PC-3 (cell line): ENCODE measurements around the gene FOXO3B. TPM values are rescaled to one million over a fixed set of nuclear protein-coding genes. Genes with fewer than 3 reads are reported as not detected.
A peak's percentile ranks its signal among the peaks of the same experiment; 100 is the strongest.
"Not testable (repeated sequence)": the region's sequence is repeated elsewhere in the genome, so short reads cannot be mapped to it uniquely, and the experiment has no call there.

Source experiments
- ATAC-seq: fragments of 200-7000 bp; cut with Tn5 transposase; 2 replicates; pipeline ENCODE4 v1.9.1; 2020; ENCODE audit warnings: mild to moderate bottlenecking, moderate library complexity
- BruUV-seq: library from RNA; stranded (reverse); fragments of 400-500 nt; replicated peaks from 2 replicates; lab custom pipeline; 2021; lab: Mats Ljungman, UMichigan
- CTCF ChIA-PET: fragments of 300-600 bp; sonication (Branson Sonifier 250); formaldehyde crosslinking; loops from one replicate; lab custom pipeline; 2022; ENCODE audit warnings: antibody characterized with exemption; lab: Charles Lee
- POLR2A ChIA-PET: fragments of 300-600 bp; sonication (Branson Sonifier 250); formaldehyde crosslinking; loops from one replicate; lab custom pipeline; 2022; ENCODE audit warnings: antibody characterized with exemption; ENCODE audit not compliant: unreplicated experiment; lab: Charles Lee
- DNase-seq: peaks from one replicate; pipeline ENCODE4 v3.0.0-alpha.2; 2015
- H2AFZ ChIP-seq: fragments of 300-600 bp; sonication (generic); 2 replicates; pipeline ENCODE4 v1.6.0; 2016; ENCODE audit warnings: antibody characterized with exemption, low read length
- H3F3A ChIP-seq: fragments of 300-600 bp; sonication (generic); one replicate; pipeline ENCODE4 v1.6.0; 2017; ENCODE audit warnings: antibody characterized with exemption, low read length, control low read depth, mild to moderate bottlenecking; ENCODE audit not compliant: unreplicated experiment
- H3K27ac ChIP-seq: fragments of 300-600 bp; sonication (generic); 2 replicates; pipeline ENCODE4 v1.5.1; 2016; ENCODE audit warnings: mild to moderate bottlenecking, low read length
- H3K27me3 ChIP-seq: fragments of 300-600 bp; sonication (generic); 2 replicates; pipeline ENCODE4 v1.6.1; 2016; ENCODE audit warnings: low read length, mixed read lengths
- H3K36me3 ChIP-seq: fragments of 300-600 bp; sonication (generic); 2 replicates; pipeline ENCODE4 v1.6.1; 2016; ENCODE audit warnings: low read depth, mixed run types, low read length, mixed read lengths
- H3K4me1 ChIP-seq: fragments of 300-600 bp; sonication (generic); 2 replicates; pipeline ENCODE4 v1.5.1; 2016; ENCODE audit warnings: low read length; ENCODE audit not compliant: insufficient read depth
- H3K4me2 ChIP-seq: fragments of 300-600 bp; sonication (generic); 2 replicates; pipeline ENCODE4 v1.6.0; 2016; ENCODE audit warnings: low read length
- H3K4me3 ChIP-seq: fragments of 300-600 bp; sonication (generic); 2 replicates; pipeline ENCODE4 v1.5.1; 2016; ENCODE audit warnings: mild to moderate bottlenecking, low read length, mixed read lengths
- H3K79me2 ChIP-seq: fragments of 300-600 bp; sonication (generic); 2 replicates; pipeline ENCODE4 v1.6.1; 2017; ENCODE audit warnings: low read length, mixed read lengths
- H3K9ac ChIP-seq: fragments of 300-600 bp; sonication (generic); 2 replicates; pipeline ENCODE4 v1.6.0; 2016; ENCODE audit warnings: mild to moderate bottlenecking, low read length
- H3K9me2 ChIP-seq: fragments of 300-600 bp; sonication (generic); replicated peaks from 2 replicates; pipeline ENCODE4 v1.6.1; 2016; ENCODE audit warnings: mixed run types, low read length, mixed read lengths
- H3K9me3 ChIP-seq: fragments of 300-600 bp; sonication (generic); 2 replicates; pipeline ENCODE4 v1.6.1; 2016; ENCODE audit warnings: low read length, mixed read lengths
- H4K20me1 ChIP-seq: fragments of 300-600 bp; sonication (generic); 2 replicates; pipeline ENCODE4 v1.6.1; 2016; ENCODE audit warnings: low read length, mixed read lengths
- intact Hi-C: fragments of 100-400 bp; cut with micrococcal nuclease; formaldehyde crosslinking; loops from 2 replicates; pipeline ENCODE4 v1.9.0; 2023
- total RNA-seq: library from RNA; depleted of rRNA; stranded (reverse); fragments of >200 nt; gene quantifications from 2 replicates; pipeline ENCODE4 v1.2.3, GENCODE V29; 2014

The FOXO3B gene
- total RNA-seq, 1 experiment from 2014 or later = 3.5 TPM

DNA sequence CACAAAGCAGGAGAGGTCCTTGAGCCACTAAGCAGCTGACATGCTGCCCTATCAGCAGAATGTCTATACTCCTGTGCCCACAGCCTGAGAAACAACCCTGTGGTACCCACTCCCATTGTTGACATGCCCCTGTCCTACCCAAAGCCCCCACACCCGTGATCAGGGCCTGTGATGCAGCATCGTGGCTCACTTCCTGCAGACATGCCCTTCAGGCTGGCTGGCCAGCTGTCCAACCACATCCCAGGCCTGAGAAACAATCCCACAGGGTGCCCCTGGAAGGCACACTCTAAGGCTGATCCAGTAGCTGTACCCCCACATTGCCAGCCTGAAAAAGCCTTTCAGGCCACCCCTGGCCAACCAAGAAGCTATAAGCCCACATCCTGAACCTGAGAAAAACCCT lies 13.0 kb upstream of the FOXO3B start:
- H3K9ac ChIP-seq, BruUV-seq, POLR2A ChIA-PET, CTCF ChIA-PET, H3K4me3 ChIP-seq, H3K79me2 ChIP-seq, H2AFZ ChIP-seq, H3K9me2 ChIP-seq, H3K4me1 ChIP-seq, H3F3A ChIP-seq, H3K27me3 ChIP-seq, H3K4me2 ChIP-seq, ATAC-seq, H3K9me3 ChIP-seq, intact Hi-C loops, DNase-seq, H4K20me1 ChIP-seq, H3K36me3 ChIP-seq, H3K27ac ChIP-seq: not testable (repeated sequence)

DNA sequence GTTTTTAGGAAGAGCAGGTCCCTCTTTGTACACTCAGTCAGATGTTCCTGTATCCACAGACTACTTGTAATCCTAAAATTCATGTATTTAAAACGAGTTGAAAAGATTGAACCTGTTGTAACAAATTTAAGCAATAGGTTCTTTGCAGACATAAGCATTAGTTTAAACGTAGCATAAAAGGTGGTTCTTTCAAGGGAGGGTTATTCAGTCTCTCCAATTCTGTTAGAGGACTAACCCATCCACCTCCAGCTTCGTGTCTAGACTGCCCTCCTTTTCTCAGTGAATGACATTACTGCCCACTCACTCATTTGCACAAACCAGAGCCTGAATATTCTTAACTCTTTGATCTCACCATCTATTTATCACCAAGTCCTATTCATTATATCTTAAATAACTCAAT lies 554 bp upstream of the FOXO3B start:
- H4K20me1 ChIP-seq, H3K9me3 ChIP-seq, H3K27ac ChIP-seq, BruUV-seq, H3K4me3 ChIP-seq, H3K27me3 ChIP-seq, CTCF ChIA-PET, POLR2A ChIA-PET, DNase-seq, H3F3A ChIP-seq, intact Hi-C loops, H3K4me1 ChIP-seq, H3K36me3 ChIP-seq, H3K79me2 ChIP-seq, H3K9ac ChIP-seq, H3K9me2 ChIP-seq: not testable (repeated sequence)
- peak overlapping the region; percentile 38; the same call in 1 of the 2 replicates for H2AFZ ChIP-seq
- peak overlapping the region; percentile 48 for H3K4me2 ChIP-seq
- ATAC-seq = peak; percentile 53

DNA sequence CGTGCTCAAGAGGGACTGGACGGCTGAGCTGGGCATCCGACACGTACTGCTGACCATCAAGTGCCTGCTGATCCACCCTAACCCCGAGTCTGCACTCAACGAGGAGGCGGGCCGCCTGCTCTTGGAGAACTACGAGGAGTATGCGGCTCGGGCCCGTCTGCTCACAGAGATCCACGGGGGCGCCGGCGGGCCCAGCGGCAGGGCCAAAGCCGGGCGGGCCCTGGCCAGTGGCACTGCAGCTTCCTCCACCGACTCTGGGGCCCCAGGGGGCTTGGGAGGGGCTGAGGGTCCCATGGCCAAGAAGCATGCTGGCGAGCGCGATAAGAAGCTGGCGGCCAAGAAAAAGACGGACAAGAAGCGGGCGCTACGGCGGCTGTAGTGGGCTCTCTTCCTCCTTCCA lies 4.7 kb downstream of the FOXO3B start:
- H3F3A ChIP-seq, H3K4me1 ChIP-seq, intact Hi-C loops, BruUV-seq, H3K9me2 ChIP-seq, ATAC-seq, H3K9ac ChIP-seq, H4K20me1 ChIP-seq, H3K9me3 ChIP-seq, H3K36me3 ChIP-seq, H3K4me2 ChIP-seq, POLR2A ChIA-PET, H3K27ac ChIP-seq, H3K27me3 ChIP-seq, CTCF ChIA-PET, DNase-seq, H2AFZ ChIP-seq, H3K79me2 ChIP-seq, H3K4me3 ChIP-seq: not testable (repeated sequence)

DNA sequence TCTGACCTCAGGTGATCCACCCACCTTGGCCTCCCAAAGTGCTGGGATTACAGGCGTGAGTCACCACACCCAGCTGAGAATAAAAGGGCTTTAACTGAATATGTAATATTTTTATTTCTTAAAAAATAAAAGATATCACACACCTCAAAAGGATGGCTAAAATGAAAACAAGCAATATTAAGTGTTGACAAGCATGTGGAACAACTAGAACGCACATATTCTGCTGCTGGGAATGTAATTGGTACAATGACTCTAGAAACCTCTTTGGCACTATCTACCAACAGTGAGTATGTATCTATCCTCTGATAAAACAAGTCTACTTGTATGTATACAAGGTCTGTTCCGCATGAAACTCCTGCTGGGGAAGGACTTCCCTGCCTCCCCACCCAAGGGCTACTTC lies 5.2 kb downstream of the FOXO3B start:
- H3K27me3 ChIP-seq, H3K4me2 ChIP-seq, ATAC-seq, BruUV-seq, H3K9me3 ChIP-seq, H3K4me3 ChIP-seq, H3K9me2 ChIP-seq, CTCF ChIA-PET, H3K36me3 ChIP-seq, H3F3A ChIP-seq, POLR2A ChIA-PET, H3K9ac ChIP-seq, H4K20me1 ChIP-seq, H3K27ac ChIP-seq, H3K79me2 ChIP-seq, H3K4me1 ChIP-seq, DNase-seq, H2AFZ ChIP-seq, intact Hi-C loops: not testable (repeated sequence)

DNA sequence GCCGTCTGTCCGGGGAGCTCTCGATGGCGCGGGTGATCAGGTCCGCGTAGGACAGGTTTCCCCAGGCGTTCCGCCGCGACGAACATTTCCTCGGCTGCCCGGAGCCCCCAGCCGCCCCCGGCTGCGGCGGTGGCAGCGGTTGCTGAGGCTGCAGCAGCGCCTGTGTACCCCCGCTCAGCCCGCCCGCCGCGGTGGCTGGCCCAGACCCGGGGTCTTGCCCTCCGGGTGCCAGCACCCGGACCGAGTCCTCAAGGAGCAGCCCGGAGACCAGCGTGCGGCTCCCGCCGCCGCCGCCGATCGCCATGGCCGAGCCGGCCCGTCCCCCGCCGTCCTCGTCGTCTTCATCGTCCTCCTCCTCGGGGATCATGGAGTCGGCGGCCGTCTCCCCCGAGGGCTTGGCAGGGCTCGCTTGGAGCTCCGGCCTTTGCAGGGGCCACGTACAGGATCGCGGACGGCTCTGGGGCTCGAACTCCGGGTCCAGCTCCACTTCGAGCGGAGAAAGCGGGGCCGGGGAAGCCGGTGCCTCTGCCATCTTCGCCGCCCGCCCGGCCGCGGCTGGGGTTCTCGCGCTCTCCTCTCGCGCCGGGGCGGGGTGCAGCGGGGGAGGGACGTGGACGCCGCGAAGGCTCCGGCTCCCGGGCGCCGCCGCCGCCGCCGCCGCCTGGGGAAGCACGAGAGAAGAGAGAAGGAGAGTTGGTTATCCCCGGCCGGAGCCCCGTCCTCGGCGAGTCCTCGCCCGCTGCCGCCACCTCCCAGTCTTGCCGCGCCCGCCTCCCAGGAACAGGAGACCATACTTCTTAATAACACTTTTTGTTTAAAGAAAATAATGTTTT lies 9.5 kb downstream of the FOXO3B start:
- H3K4me3 ChIP-seq, H3K9ac ChIP-seq, DNase-seq, H3K9me3 ChIP-seq, intact Hi-C loops, POLR2A ChIA-PET, H3F3A ChIP-seq, H2AFZ ChIP-seq, H3K4me2 ChIP-seq, BruUV-seq, H3K27ac ChIP-seq, H3K36me3 ChIP-seq, CTCF ChIA-PET, H3K9me2 ChIP-seq, ATAC-seq, H3K27me3 ChIP-seq, H4K20me1 ChIP-seq, H3K4me1 ChIP-seq, H3K79me2 ChIP-seq: not testable (repeated sequence)

DNA sequence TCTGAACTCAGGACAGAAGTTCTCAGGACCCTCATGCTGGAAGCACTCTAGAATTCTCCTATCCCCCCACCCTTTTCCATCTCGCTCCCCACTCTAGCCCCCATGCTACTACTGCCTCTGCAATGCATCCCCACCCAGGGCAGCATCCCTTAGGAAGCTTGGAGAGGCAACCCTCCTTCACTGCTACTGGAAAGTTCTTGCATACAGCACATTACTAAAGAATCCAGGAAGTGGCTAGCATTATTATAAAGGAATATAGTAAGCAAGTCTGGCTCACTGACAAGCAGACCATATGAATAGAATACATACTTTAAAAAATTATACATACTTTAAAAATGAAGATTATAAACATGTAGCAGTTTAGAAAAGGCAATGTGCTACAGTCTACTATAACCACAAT lies 13.5 kb downstream of the FOXO3B start:
- H3K9me3 ChIP-seq, H3K4me1 ChIP-seq, H3K9ac ChIP-seq, H4K20me1 ChIP-seq, DNase-seq, H3K27ac ChIP-seq, H3K27me3 ChIP-seq, H3K9me2 ChIP-seq, POLR2A ChIA-PET, H3K36me3 ChIP-seq, BruUV-seq, intact Hi-C loops, H3K4me3 ChIP-seq, H3F3A ChIP-seq, H3K79me2 ChIP-seq, H2AFZ ChIP-seq, H3K4me2 ChIP-seq, CTCF ChIA-PET: not testable (repeated sequence)
- ATAC-seq = peak; percentile 24; the same call in 1 of the 2 replicates
